BJ (cell line): ENCODE results near the gene CMPK2. TPM values are rescaled to one million over a fixed set of nuclear protein-coding genes. Genes with fewer than 3 reads are reported as not detected.

Experiments used
- CTCF ChIA-PET: fragments of 350-600 bp; formaldehyde crosslinking; extraction: SDS; loops from one replicate; lab custom pipeline; 2021; ENCODE audit warnings: antibody characterized with exemption, inconsistent platforms; lab: Yijun Ruan, JAX
- POLR2A ChIA-PET: fragments of 300-600 bp; sonication (Branson Sonifier 250); formaldehyde crosslinking; extraction: SDS; loops from one replicate; lab custom pipeline; 2021; ENCODE audit warnings: antibody characterized with exemption; lab: Charles Lee
- DNase-seq: peaks from one replicate; pipeline ENCODE4 v3.0.0-alpha.2; 2011; ENCODE audit warnings: low read depth
- H3K27me3 ChIP-seq: 2 replicates; pipeline ENCODE4 v1.6.0; 2011; ENCODE audit warnings: low read length; ENCODE audit not compliant: control insufficient read depth, insufficient read depth
- H3K36me3 ChIP-seq: 2 replicates; pipeline ENCODE4 v1.5.1; 2011; ENCODE audit warnings: low read length; ENCODE audit not compliant: control insufficient read depth, insufficient read depth
- H3K4me3 ChIP-seq: 2 replicates; pipeline ENCODE4 v1.5.1; 2011; ENCODE audit warnings: low read depth, mild to moderate bottlenecking, control low read depth, low read length
- CTCF ChIP-seq: IDR thresholded peaks from 2 replicates; pipeline ENCODE4 v1.5.1; 2011; ENCODE audit warnings: low read depth, mild to moderate bottlenecking, control low read depth, inconsistent platforms, low read length, moderate library complexity; ENCODE audit not compliant: insufficient read depth
- polyA plus RNA-seq: library from polyadenylated mRNA; depleted of rRNA; stranded (reverse); fragments of >200 nt; gene quantifications from 2 replicates; pipeline ENCODE4 v1.2.3, GENCODE V29; 2011

Gene CMPK2
- polyA plus RNA-seq, 1 experiment, result 0.66 TPM

- CTCF ChIA-PET, result interaction anchor here (0.9 kb wide), 1 partner anchor 9 kb away, joined by 3 read pairs; no protein-coding TSS in a partner anchor
- POLR2A ChIA-PET, result no interaction called here
- Histone ChIP-seq H3K27me3 (no peaks in the 10 kb centered on the region), H3K4me3 (no peak overlapping the region), H3K36me3 (no peaks in the 10 kb centered on the region)
- no peak for TF ChIP-seq CTCF
- no peak for DNase-seq
These were observed 51.4 kb downstream of the CMPK2 start for GRCh38 chr2:6814312-6814711.

- ChIA-PET POLR2A (no interaction called here), CTCF (no interaction called here)
- DNase-seq, result no peak
- TF ChIP-seq CTCF, result no peak
- H3K4me3 ChIP-seq, result no peak overlapping the region
- no peaks in the 10 kb centered on the region for H3K36me3 ChIP-seq
- H3K27me3 ChIP-seq, result no peaks in the 10 kb centered on the region
These were observed 52.1 kb downstream of the CMPK2 start for GRCh38 chr2:6813573-6813972.

GRCh38 chr2:6812857-6813530 lies 52.7 kb downstream of the CMPK2 start:
- Histone ChIP-seq H3K4me3 (no peak overlapping the region), H3K27me3 (no peaks in the 10 kb centered on the region), H3K36me3 (no peaks in the 10 kb centered on the region)
- no peak for TF ChIP-seq CTCF
- CTCF ChIA-PET, result no interaction called here
- DNase-seq, result no peak
- POLR2A ChIA-PET, result no interaction called here

GRCh38 chr2:6810961-6811360 lies 54.7 kb downstream of the CMPK2 start:
- DNase-seq, result no peak
- POLR2A ChIA-PET, result no interaction called here
- no peaks in the 10 kb centered on the region for H3K27me3 ChIP-seq
- no peaks in the 10 kb centered on the region for H3K36me3 ChIP-seq
- no peak for TF ChIP-seq CTCF
- H3K4me3 ChIP-seq, result no peak overlapping the region
- CTCF ChIA-PET, result no interaction called here

- H3K36me3 ChIP-seq, result no peaks in the 10 kb centered on the region
- no peak overlapping the region for H3K4me3 ChIP-seq
- ChIA-PET CTCF (interaction anchor here (1.8 kb wide), 1 partner anchor 13 kb away, joined by 7 read pairs; no protein-coding TSS in a partner anchor), POLR2A (interaction anchor here (0.5 kb wide), 1 partner anchor 61 kb away, joined by 4 read pairs; no protein-coding TSS in a partner anchor)
- DNase-seq, result no peak
- TF ChIP-seq CTCF, result no peak
- H3K27me3 ChIP-seq, result no peaks in the 10 kb centered on the region
These were observed 57.3 kb downstream of the CMPK2 start for GRCh38 chr2:6808426-6808825.
